Right lobe of liver (tissue), 4 donors: ENCODE measurements around the gene B3GALT4.

Source experiments
- CTCF ChIP-seq, 4 donors: fragments of 200-600 bp in 3 of 4; fragments of 450-650 bp in 1 of 4; IDR thresholded peaks; one replicate each; pipeline versions ENCODE4 v1.5.1 to v1.8.0; 2016 to 2022; ENCODE audit warnings: antibody characterized with exemption in 4 of 4, mild to moderate bottlenecking in 2 of 4
- POLR2A ChIP-seq: fragments of 450-650 bp; IDR thresholded peaks from one replicate; pipeline ENCODE4 v1.6.1; 2017; ENCODE audit warnings: antibody characterized with exemption, mild to moderate bottlenecking
- donor health status: DM: no; HTN: no; CAD: no.
- donor health status: DM: no; HTN: no; CAD: no.
- donor health status: DM: no; HTN: yes; CAD: no.

- TF ChIP-seq CTCF (IDR thresholded peaks at IDR 0.05) (no peak), POLR2A (no peak)
Measured at GRCh38 chr6:33317419-33317668, 40.4 kb downstream of the B3GALT4 start.
